HK-2 (cell line): ENCODE measurements around the gene BTBD6.

ENCODE experiments used
- DNase-seq: peaks from one replicate; pipeline ENCODE4 v3.0.0-alpha.2; 2018; ENCODE audit not compliant: unreplicated experiment

BTBD6 gene

DNA sequence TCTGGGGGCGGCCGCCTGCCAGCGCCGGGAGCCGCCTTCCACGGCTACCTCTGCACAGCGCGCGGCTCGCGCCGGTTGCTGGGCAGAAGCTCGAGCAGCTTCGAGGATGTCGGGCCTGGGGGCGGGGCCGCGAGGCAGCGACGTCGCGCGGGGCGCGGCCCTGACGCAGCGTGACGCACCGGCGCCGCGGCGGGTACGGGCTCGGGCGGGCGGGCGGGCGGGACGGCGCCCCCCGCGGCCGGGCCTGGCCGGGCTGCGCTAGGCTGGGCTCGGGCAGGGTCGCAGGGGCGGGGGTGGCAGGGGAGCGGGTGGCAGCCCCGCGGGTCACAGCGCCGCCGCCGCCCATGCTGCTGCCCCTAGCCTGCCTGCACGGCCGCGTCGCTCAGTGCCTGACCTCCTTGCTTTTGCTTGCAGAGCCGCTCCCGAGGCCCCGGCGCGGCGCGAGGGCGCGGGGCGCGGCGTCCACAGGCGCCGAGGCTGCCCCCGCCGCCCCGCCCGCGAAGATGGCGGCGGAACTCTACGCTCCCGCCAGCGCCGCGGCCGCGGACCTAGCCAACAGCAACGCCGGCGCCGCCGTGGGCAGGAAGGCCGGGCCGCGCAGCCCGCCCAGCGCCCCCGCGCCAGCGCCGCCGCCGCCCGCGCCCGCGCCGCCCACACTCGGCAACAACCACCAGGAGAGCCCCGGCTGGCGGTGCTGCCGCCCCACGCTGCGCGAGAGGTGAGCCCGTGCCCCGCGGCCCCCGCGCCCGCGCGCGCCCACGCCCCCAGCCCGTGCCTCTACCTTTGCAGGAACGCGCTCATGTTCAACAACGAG, at the start of gene BTBD6:
BTBD6 (plus strand) TSS at position 166 of the 814 bp plus-strand sequence; CDS start at position 345, 179 bp downstream.
- peak; percentile 81 for DNase-seq

DNA sequence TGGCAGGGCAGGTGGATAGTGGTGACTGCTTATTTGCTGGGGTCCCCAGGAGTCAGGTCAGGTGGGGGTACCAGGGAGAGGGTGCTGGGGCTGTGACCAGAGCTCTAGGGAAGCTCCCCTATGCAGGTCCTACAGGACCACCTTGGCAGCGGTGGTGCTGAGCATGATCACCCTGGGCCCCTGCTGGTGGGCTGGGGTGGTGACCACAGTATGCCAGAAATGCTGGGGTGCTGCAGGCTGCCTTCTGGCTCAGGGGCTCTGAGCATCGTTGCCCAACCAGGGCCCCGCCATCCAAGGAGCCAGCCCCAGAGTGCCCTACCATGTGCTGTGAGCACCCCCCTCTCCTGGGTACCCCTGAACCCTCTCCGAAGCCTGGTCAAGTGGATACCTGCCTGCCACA, 49.7 kb upstream of the BTBD6 start:
- no peak for DNase-seq

DNA sequence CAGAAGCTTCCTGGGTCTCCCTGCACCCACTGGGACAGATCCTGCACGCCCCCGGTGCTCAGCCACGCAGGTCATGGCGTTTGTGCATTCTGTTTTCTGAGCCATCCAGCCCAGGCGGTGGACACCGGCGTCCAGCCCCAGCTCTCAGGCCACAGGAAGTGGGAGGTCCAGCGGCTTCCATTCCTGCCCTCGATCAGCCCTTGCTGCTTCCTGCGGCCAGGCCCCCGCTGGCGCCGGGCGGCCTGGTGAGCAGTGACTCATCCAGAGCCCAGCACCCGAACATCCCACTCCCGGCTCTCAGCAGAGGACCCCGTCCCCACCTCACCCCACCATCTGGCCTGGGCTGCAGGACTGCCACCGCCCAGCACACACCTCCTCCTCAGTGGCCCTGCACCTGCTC, 49.2 kb upstream of the BTBD6 start:
- peak; percentile 48 for DNase-seq

DNA sequence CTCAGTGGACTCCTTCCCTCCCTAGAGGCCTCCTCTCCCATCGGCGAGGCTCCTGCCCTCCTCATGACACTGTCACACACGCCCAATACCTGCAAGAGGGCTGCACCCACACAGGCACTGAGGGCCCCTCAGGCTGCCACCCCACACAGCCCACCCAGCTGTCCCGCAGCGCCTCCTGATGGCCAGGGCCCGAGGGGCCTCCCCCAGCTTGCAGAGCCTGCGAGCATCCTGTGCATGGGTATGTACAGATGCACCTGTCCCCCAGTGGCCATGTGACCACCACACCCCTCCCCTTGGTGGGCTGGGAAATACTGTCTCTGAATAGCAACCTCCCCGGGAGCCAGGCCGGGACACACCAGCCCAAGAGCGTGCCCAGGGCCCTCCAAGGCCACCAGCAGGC, 48.3 kb upstream of the BTBD6 start:
- no peak for DNase-seq

DNA sequence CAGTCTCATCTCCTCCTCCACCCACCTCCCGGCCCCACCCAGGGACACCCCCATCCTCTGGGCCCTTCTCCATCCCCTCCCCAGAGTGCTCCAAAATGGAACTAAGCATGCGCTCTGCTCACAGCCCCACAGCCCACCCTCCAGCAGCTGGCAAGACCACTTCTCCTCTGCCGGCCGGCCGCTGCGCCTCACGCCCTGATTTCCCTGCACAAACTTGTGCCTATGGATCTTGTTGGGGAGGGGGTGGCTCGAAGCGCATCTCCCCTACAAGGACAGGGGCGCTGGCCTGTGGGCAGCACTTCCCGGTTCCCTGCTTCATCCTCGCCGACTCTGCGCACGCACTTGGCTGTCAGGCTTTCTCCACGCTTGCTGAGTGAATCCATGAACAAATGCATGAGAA, 47.7 kb upstream of the BTBD6 start:
- DNase-seq = no peak

DNA sequence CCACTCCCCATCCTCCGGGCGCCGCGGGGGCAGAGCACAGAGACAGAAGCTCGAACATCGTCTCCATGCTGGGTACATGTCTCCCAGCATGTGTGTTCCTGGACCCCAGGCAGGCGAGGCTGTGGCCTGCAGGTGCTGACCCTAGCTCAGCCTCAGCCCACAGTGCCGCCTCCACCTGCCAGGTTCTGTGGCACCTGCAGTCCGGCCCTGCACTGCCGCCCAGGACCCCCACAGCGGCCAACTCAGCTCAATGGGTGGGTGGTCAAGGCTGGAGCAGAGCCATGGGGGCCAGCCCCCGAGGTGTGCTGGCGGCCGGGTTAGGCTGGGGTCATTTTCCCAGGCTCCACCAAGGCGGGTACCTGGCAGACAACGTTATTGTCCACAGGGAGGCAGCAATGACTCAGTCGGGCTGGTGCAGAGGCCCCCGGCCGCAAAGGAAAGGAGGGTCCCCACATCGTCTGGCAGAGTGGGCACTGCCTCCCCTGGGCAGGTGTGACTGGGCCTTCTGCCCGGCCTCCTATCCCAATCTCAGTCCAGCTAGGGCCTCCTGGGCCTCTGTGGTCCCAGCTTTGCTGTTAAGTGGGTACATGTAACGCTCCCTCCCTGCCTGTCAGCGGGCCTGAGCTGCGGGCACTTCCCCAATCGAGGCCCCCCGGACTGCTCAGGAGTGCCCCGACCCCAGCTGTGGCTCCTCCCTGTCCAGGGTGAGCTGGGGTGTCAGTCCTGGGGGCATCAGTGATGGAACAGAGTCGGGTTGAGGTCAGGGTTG, 47.0 kb upstream of the BTBD6 start:
- no peak for DNase-seq

DNA sequence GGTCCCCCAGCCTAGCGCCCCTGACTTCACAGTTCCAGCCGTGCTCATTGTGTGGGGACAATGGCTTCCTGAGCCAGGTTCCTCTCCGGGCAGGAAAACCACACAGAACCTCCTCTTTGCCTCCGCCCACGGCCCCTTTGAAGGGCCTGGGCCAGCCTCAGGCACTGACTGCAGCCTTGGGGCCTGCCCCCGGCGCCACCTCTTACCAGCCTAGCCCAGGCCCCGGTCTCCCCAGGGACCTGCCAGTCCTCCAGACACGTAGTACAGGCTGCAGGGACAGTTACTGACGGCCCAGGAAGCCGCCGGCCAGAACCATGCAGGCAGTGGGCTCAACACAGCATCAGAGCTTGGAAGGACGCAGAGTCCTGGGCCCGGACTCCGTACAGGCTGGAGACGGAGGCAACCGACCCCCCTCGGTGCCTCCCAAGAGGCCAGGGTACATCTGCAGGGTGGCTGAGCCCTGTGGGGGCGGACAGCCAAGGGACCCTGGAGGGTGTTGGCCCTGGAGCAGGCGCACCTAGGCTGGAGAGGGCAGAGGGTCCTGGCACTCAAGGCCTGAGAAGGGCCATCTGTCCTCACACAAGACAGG, 46.3 kb upstream of the BTBD6 start:
- DNase-seq = no peak

DNA sequence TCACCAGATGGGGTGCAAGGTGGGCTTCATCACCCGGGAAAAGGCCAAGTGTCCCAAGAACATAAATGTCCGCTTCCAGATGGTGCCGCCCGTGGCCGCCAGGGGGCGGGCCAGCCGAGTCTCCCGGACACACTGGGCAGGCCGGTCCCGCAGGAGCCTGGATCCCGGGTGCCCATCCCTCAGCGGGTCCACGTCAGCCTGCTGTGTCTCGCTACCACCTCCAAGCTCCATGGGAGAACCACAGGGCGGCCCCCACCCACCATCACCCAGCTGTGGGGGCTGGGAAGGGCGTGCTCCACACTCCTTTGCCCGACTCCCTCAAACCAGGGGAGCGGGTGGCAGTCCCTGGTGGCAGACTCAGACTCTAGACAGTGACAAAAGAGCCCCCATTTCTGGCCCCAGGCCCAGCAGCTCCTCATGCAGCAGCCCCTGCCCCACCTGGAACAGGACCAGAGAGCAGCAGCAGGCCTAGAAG, 45.2 kb upstream of the BTBD6 start:
- peak; percentile 81 for DNase-seq

DNA sequence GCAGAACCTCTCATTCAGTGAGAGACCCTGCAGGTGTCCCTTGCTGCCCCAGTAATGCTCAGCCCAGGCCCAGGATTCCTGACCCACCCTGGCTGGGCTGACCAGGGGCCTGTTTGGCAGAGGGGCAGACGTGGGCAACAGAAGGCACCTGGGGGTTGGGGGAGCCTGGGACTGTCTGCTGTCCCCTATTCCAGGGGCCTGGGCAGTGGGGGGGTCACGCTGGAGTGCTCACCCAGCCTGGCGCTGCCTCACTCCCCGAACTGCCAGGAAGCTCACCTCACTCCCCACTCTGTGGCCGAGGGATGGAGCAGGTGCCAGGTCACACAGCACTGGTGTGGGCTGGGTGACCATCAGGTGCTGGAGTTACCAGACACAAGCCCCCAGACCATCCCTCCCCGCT, 44.6 kb upstream of the BTBD6 start:
- no peak for DNase-seq

DNA sequence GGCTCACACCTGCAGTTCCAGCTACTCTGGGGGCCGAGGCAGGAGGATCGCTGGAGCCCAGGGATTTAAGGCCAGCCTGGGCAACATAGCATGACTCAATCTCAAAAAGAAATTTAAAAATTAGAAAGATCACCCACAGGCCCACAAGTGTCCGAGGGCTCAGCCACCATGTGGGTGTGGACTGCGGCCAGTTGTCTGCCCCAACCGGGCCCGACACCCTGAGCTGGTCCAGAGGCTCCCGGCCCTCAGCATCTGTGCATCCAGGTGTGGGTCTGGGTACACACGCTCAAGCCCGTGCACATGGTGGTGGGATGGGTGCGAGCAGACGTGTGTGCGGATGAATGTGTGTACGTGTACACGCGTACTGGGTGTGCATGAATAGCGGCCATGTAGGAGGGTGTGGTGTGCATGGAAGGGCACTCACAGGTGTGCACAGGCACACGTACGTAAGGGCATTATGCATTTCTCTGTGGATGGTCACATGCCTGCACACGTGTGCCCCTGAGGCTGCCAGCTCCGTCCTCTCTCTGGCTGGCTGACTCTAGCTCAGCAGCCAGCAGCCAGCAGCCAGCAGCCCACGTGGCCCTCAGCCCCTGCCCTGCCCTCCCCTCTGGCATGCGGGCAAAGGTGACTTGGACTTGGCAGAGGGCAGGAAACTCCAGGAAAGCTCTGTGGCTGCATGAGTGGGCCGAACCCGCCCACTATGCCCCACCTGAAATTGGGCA, 44.0 kb upstream of the BTBD6 start:
- peak; percentile 77 for DNase-seq

DNA sequence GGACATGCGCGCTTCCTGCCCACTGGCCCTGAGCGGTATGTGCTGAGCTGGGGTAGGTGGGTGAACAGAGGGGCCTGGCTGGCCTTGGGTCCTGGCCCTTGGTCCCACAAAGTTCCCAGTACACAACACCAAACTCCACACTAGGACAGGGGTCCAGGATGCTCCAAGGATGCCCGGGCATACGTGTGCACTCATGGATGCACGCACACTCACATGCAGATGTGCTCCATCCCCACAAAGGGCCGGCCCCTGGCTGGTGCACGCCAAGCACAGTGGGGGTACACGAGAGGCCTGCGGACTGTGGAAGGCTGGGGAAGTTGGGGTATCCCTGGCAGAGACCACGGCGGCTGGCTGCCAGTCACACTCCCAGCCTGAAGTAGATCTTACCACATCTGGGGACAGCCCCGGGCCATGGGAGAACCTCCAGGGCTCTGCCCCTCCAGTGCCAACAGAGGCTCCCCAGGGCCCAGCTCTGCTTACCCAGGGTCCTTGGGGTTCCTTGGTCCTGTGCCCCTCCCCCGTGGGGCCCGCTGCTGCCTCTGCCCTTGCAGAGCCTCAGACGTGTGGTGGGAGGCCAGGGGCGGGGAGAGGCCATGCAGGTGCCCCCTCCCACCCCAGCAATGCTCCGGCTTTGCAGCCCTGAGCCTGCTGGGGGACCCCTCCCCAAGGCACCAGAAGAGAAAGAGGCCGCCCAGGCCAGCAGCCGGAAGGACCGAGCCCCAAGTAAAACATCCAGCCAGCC, 43.2 kb upstream of the BTBD6 start:
- DNase-seq = no peak

DNA sequence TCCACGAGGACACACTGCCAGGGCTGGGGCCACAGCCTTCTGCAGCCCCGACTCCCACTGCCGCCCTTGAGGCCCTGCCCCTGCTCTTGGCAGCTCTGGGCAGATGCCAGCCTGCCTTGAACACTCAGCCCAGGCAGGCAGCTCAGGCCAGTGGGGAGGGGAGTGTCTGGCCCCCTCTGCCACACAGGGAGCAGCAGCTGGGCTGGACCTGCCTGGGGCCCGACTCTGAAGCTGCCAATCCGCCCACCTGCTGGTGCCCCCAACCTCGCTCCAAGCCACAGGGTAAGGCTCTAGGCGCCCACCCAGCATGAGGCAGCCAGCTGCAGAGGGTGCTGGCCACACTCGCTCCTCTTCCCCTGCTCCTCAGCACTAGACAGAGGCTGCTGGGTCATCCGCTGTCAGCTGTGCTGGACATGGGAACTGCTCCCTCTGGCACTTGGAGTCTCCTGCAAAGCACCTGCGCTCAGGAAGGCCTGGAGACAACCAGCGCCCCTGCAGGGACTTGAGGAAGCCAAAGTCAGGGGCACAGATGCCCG, 42.6 kb upstream of the BTBD6 start:
- no peak for DNase-seq

DNA sequence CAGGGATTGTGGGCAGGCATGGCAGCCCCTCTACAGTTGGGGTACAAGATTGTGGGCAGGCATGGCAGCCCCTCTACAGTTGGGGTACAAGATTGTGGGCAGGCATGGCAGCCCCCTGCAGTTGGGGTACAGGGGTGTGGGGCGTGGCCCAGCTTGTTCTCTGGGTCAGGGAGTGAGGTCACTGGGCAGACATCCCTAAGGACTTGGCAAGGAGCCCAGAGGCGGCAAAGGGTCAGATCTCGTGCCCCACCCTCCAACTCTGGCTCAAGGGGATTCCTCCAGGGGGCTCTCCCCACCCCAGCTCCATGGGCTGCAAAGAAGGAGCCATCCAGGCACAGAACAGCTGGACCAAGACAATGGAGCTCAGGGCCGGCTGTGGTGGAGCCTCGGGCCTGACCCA, 41.5 kb upstream of the BTBD6 start:
- DNase-seq = no peak

DNA sequence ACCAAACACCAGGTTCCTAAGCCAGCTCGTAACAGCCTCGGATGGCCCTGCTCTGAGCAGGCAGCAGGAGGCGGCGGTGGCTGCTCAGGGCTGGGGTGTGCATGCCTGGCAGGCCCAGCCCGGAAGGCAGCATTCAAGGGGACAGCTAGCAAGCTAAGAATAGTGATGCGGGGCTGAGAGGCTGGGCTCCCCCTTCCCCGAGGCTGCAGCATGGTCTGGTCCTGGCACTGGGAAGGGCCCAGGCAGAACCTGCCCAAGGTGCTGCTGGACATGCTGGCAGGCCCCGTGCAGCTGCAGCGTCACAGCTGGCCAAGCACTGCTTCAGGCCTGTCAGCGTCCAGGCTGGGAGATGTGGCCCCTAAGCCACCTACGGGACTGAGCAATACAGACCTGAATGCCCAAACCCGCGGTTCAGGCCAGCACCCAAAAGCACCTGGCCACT, 40.9 kb upstream of the BTBD6 start:
- DNase-seq = no peak

DNA sequence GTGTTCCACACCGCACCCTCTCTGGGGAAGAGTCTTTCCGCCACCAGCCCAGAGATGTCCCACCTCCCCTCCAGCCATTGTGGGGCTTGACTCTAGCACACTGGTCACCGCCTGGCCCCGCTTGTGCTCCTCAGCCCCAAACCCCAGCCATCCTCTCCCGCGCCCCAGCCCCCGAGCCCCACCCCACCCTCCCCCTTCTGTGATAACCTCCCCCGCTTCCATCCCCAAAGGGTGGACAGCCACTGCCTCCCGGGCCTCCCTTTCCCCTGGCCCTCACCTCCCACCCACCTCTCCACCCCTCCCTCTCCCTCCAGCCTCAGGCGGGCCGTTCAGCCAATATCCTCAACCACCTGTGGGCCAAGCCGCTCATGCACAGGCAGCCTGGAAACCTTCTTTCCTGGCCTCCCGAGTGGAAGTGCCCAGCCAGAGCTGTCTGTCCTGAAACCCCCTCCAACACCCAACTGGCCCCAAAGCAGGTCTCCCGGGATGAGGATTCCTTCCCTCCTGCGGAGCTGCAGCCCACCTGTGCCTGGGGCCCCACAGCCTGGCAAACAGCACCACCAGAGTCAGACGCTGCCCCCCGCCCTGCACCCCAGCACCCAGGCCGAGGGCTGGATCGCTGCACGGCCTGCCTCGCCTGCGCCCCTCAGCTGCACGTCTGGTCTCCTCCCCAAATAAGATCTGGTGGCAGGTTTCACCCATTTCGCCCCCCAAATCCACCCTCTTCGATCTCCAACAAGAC, 40.2 kb upstream of the BTBD6 start:
- DNase-seq = no peak

DNA sequence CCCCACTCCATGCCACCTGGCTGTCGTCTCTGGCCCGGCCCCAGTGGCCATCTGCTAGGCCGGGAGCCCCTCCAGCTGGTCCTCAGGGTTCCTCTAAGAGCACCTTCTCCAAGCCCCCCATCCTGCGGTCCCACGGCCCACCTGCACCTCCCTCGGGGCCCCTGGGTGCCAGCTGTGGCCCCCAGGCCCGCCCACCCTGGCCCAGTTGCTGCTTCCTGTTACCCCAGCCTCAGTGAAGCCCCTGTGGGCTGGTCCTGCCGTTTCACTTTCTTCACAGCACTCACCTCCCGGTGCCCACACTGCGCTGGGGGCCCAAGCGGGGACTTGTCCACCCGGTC, 39.6 kb upstream of the BTBD6 start:
- no peak for DNase-seq

DNA sequence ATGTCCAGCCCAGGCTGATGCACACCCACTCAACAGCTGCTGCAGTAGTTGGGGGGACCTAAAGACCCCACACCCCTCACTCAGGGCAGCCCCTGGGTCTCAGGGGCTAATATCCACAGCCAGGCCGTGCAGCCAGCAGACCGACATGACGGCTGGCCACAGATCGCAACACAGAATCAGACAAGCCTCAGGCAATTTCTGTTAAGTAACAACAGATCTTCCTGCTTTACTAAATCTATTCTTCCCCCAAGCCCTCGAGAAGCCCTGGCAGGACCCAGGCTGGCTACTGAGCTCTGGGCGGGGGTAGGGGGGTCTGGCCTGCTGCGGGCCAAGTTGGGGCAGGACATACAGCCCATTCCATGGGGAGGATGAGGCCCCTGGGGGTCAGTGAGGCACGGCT, 39.2 kb upstream of the BTBD6 start:
- no peak for DNase-seq

DNA sequence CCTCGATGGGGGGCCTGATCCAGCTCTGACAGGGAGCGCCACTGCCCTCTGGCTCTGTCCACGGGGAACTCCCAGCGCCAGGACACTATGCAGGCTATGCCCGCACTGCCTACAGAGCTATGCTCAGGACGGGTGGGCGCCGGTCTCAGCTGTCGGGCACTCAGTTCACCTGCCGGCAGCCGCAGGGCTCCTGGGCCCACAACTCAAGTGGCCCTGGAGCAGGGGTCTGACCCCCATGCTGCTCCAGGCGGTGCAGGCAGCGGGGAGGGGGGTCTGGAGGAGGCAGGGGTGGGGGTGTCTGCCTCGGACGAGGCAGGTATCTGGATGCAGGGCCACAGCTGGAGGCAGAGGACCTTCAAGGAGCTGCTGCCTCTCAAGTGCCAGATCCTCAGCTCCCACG, 38.7 kb upstream of the BTBD6 start:
- DNase-seq = no peak

DNA sequence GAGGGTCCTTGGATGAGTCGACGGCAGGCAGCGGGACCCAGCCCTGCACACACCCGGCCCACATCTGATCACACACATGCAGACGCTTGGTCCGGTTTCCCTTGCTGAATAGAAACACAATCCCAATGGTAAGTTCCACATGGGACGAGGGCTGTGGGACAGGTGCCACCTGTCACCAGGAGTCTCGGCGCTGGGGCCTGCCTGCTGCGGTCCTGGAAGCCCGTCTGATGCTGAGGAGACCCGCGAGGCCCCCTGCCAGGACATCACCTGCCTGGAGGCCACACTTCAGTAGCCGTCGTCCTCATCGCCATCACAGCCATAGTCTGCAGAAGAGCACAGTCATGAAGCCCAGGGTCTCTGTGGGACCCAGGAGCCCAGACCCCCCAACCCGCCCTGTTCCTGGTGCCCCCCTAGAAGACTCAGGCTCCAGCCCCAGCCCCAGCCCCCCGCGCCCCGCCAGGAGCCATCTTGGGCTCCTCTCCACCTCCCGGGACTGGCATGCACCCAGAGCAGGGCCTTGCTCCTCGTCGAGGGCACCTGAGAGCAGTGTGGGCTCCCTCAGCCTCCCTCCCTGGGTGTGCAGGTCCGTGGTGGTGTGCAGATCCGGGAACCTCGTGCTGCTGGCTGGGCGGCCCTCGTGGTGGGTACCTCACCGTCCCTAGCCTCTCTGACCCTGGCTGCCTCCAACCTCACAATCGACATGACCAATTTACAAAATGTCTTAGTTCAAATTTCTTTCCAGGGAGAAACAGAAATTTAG, 37.9 kb upstream of the BTBD6 start:
- no peak for DNase-seq
